DOHH2 (cell line): ENCODE measurements around the gene TNPO3.

Experiments used
- H3F3A ChIP-seq: fragments of 200-600 bp; sonication (generic), shearing (Covaris generic); 2 replicates; pipeline ENCODE4 v1.6.0; 2016; ENCODE audit warnings: antibody characterized with exemption, mild to moderate bottlenecking; ENCODE audit not compliant: control insufficient read depth, insufficient read depth
- H3K27ac ChIP-seq: fragments of 200-600 bp; sonication (generic); 2 replicates; pipeline ENCODE4 v1.5.1; 2014; ENCODE audit warnings: low read depth, mild to moderate bottlenecking, low read length, moderate library complexity
- H3K27me3 ChIP-seq: fragments of 200-600 bp; sonication (generic); 2 replicates; pipeline ENCODE4 v1.6.1; 2014; ENCODE audit warnings: mild to moderate bottlenecking, low read length, mixed read lengths; ENCODE audit not compliant: control insufficient read depth
- H3K36me3 ChIP-seq: fragments of 200-600 bp; sonication (generic); 2 replicates; pipeline ENCODE4 v1.6.1; 2014; ENCODE audit warnings: mild to moderate bottlenecking, low read length, moderate library complexity, mixed read lengths; ENCODE audit not compliant: control insufficient read depth
- H3K4me1 ChIP-seq: fragments of 200-600 bp; sonication (generic); 2 replicates; pipeline ENCODE4 v1.6.1; 2014; ENCODE audit warnings: mild to moderate bottlenecking, low read length, mixed read lengths; ENCODE audit not compliant: control insufficient read depth
- H3K4me2 ChIP-seq: fragments of 200-600 bp; sonication (generic); 2 replicates; pipeline ENCODE4 v1.6.0; 2014; ENCODE audit warnings: mild to moderate bottlenecking, low read length, moderate library complexity
- H3K4me3 ChIP-seq: fragments of 200-600 bp; sonication (generic); 2 replicates; pipeline ENCODE4 v1.5.1; 2014; ENCODE audit warnings: mild to moderate bottlenecking, low read length, mixed read lengths
- H3K79me2 ChIP-seq: fragments of 200-600 bp; sonication (generic); 2 replicates; pipeline ENCODE4 v1.6.1; 2014; ENCODE audit warnings: mild to moderate bottlenecking, low read length, mixed read lengths; ENCODE audit not compliant: control insufficient read depth
- H3K9me2 ChIP-seq: fragments of 200-600 bp; sonication (generic); replicated peaks from 2 replicates; pipeline ENCODE4 v1.6.1; 2014; ENCODE audit warnings: mild to moderate bottlenecking, low read length, mixed read lengths; ENCODE audit not compliant: control insufficient read depth
- H3K9me3 ChIP-seq: fragments of 200-600 bp; sonication (generic); 2 replicates; pipeline ENCODE4 v1.6.1; 2014; ENCODE audit warnings: antibody characterized with exemption, low read length, mixed read lengths; ENCODE audit not compliant: control insufficient read depth, insufficient read depth
- H4K20me1 ChIP-seq: fragments of 200-600 bp; sonication (generic); 2 replicates; pipeline ENCODE4 v1.6.0; 2014; ENCODE audit warnings: low read depth, mild to moderate bottlenecking, antibody characterized with exemption, low read length, moderate library complexity; ENCODE audit not compliant: control insufficient read depth, insufficient read depth
- CTCF ChIP-seq: fragments of 200-600 bp; sonication (generic); IDR thresholded peaks from one replicate; pipeline ENCODE4 v1.5.1; 2014; ENCODE audit warnings: antibody characterized with exemption, mild to moderate bottlenecking, low read depth, low read length; ENCODE audit not compliant: poor library complexity, severe bottlenecking
- EZH2phosphoT487 ChIP-seq: fragments of 200-600 bp; sonication (generic); IDR thresholded peaks from 2 replicates; pipeline ENCODE4 v1.6.1; 2017; ENCODE audit warnings: borderline replicate concordance, mild to moderate bottlenecking, antibody characterized with exemption, low read length, moderate library complexity, mixed read lengths

TNPO3 gene

GRCh38 chr7:129094501-129094900 is 39.6 kb upstream of the TNPO3 start:
- Histone ChIP-seq H3K27me3 (no peaks in the 10 kb centered on the region), H4K20me1 (no peaks in the 10 kb centered on the region), H3K9me2 (no peaks in the 10 kb centered on the region), H3K36me3 (no peaks in the 10 kb centered on the region), H3K79me2 (no peaks in the 10 kb centered on the region), H3K4me2 (peak overlapping the region; percentile 43; the same call in 1 of the 2 replicates), H3K9me3 (no peaks in the 10 kb centered on the region), H3F3A (peaks cover 21% of the 10 kb centered on the region), H3K27ac (peak overlapping the region; percentile 54), H3K4me3 (no peak overlapping the region; the same call in 1 of the 2 replicates), H3K4me1 (peaks cover 83% of the 10 kb centered on the region)
- TF ChIP-seq EZH2phosphoT487 (no peak), CTCF (no peak)

- Histone ChIP-seq H3K27ac (peak overlapping the region; percentile 27), H3K9me2 (no peaks in the 10 kb centered on the region), H3F3A (peaks cover 26% of the 10 kb centered on the region), H3K79me2 (no peaks in the 10 kb centered on the region), H4K20me1 (no peaks in the 10 kb centered on the region), H3K4me3 (no peak overlapping the region), H3K36me3 (no peaks in the 10 kb centered on the region), H3K4me1 (peaks cover 81% of the 10 kb centered on the region), H3K9me3 (no peaks in the 10 kb centered on the region), H3K27me3 (no peaks in the 10 kb centered on the region), H3K4me2 (no peak overlapping the region)
- TF ChIP-seq CTCF = no peak
- no peak for TF ChIP-seq EZH2phosphoT487
Measured at GRCh38 chr7:129093867-129094456, 39.1 kb upstream of the TNPO3 start.

DNA sequence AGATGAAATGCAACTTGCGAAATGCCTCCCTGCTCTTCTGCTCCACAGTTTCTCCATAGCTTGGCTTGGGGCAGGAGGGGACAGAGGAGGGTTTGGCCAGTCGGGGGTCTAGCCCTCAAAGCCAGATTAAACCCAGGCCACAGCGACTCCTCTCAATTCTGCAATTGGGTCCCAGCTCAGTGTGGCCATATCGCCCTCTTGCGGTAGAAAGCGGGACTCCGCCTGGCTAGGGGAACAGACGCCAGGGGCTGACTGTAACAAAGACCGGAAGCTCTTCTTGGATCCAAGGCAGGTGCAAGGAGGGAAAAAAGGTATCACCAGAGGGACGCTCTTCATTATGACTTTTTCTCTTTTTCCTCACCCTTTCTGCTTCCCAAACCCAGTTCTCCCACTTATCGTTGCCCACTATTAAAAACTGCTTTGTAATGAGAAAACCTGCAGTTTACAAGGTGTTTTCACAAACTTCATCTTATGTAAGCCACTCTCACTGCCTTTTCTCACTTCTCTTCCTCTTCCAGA is 36.6 kb upstream of the TNPO3 start:
- Histone ChIP-seq H3K27ac (peak overlapping the region; percentile 43), H3K79me2 (no peaks in the 10 kb centered on the region), H3K4me2 (peak overlapping the region; percentile 40), H3K36me3 (no peaks in the 10 kb centered on the region), H3K4me3 (0 out of 2 replicates have a peak overlapping the region, but pooled peaks have one; percentile 3), H3F3A (peaks cover 26% of the 10 kb centered on the region), H3K27me3 (no peaks in the 10 kb centered on the region), H4K20me1 (no peaks in the 10 kb centered on the region), H3K9me3 (no peaks in the 10 kb centered on the region), H3K9me2 (no peaks in the 10 kb centered on the region), H3K4me1 (peaks cover 57% of the 10 kb centered on the region)
- TF ChIP-seq EZH2phosphoT487 (no peak), CTCF (peak; percentile 100)
